Measurements from ENCODE around the gene FIS1.

DNA sequence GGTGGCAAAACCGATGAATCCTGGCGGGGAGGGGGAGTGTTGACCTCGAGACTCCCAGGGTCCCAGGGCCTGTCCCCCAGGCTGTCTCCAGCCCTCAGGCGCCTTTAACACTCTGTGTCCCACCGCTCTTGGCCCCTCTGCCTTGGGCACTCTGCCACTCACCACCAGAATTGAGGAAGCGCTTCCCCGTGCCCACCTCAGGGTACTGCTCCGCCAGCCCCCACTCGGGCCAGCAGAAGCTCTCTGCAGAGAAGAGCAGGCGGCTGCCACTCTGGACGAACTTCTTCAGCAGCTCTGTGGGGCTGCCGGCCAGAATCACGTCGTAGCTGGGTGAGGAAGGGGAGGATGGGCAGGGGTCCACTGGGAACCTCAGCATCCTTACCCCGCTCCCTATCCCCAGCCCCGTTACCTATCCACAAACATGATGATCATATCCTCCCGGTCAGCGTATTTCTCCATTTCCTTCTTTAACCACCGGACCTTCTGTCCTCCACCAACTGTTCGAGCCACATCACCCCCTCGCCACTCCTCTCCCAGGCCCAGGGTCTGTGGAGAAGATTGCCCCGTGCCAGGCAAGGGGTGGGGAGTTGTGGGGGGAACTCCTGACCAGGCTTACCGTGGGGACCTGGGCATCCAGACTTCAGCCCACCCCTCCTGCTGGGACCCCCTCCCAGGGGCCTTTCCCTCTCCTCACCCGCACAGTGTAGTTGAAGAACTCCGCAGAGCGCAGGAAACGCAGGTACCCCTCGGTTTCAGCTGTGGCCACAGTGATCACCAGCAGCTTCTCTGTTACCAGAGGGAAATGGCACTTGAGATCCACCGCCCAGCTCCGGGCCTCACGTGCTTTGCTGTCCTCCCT lies 28.7 kb downstream of the FIS1 start:
- TF ChIP-seq CTCF (IDR thresholded peaks at IDR 0.05) (no peak), POLR2A (IDR thresholded peaks at IDR 0.05) (no peak)

All from Peyer's patch (tissue), 4 donors.